IMR-90 (cell line): Measurements from ENCODE around the gene WDR89. TPM values are rescaled to one million over a fixed set of nuclear protein-coding genes. Genes with fewer than 3 reads are reported as not detected.

Experiments used
- ATAC-seq: fragments of 200-7000 bp; cut with Tn5 transposase; 2 replicates; pipeline ENCODE4 v1.9.1; 2020; ENCODE audit warnings: low read depth, mild to moderate bottlenecking, moderate library complexity
- BruUV-seq: library from RNA; stranded (reverse); fragments of 400-500 nt; replicated peaks from 2 replicates; lab custom pipeline; 2021; lab: Mats Ljungman, UMichigan
- CTCF ChIA-PET: fragments of 300-600 bp; formaldehyde crosslinking; extraction: SDS; loops from one replicate; lab custom pipeline; 2021; ENCODE audit warnings: antibody characterized with exemption; lab: Yijun Ruan, JAX
- POLR2A ChIA-PET: fragments of 300-600 bp; sonication (Branson Sonifier 250); formaldehyde crosslinking; loops from one replicate; lab custom pipeline; 2022; ENCODE audit warnings: antibody characterized with exemption; ENCODE audit not compliant: unreplicated experiment; lab: Charles Lee
- DNase-seq: peaks from one replicate; pipeline ENCODE4 v3.0.0; 2013
- H2AFZ ChIP-seq: replicated peaks from 2 replicates; pipeline ENCODE3; 2013; ENCODE audit warnings: low read length, mild to moderate bottlenecking; ENCODE audit not compliant: poor library complexity
- H2AK5ac ChIP-seq: 2 replicates; pipeline ENCODE4 v1.6.1; 2013; ENCODE audit warnings: low read depth, low read length, inconsistent platforms
- H2AK9ac ChIP-seq: replicated peaks from 2 replicates; pipeline ENCODE3; 2013; ENCODE audit warnings: mild to moderate bottlenecking, low read depth, low read length, moderate library complexity; ENCODE audit not compliant: poor library complexity
- H2BK120ac ChIP-seq: 2 replicates; pipeline ENCODE4 v1.6.1; 2013; ENCODE audit warnings: low read depth, low read length, inconsistent platforms
- H2BK15ac ChIP-seq: 3 replicates; pipeline ENCODE4 v1.6.1; 2013; ENCODE audit warnings: low read depth, low read length, inconsistent platforms
- H2BK20ac ChIP-seq: 2 replicates; pipeline ENCODE4 v1.6.1; 2013; ENCODE audit warnings: low read depth, mild to moderate bottlenecking, inconsistent platforms, low read length, moderate library complexity
- H2BK5ac ChIP-seq: 2 replicates; pipeline ENCODE4 v1.6.1; 2013; ENCODE audit warnings: mild to moderate bottlenecking, low read depth, low read length, inconsistent platforms; ENCODE audit not compliant: poor library complexity, severe bottlenecking
- H3K14ac ChIP-seq: replicated peaks from 2 replicates; pipeline ENCODE4 v1.6.1; 2013; ENCODE audit warnings: low read depth, low read length, inconsistent platforms
- H3K18ac ChIP-seq: 2 replicates; pipeline ENCODE4 v1.6.1; 2013; ENCODE audit warnings: low read depth, low read length, control low read depth
- H3K23ac ChIP-seq: 2 replicates; pipeline ENCODE4 v1.6.1; 2013; ENCODE audit warnings: low read depth, low read length, inconsistent platforms
- H3K27ac ChIP-seq: 2 replicates; pipeline ENCODE4 v1.5.1; 2013; ENCODE audit warnings: mild to moderate bottlenecking, control low read depth, low read length; ENCODE audit not compliant: insufficient read depth
- H3K27me3 ChIP-seq: 2 replicates; pipeline ENCODE4 v1.6.1; 2013; ENCODE audit warnings: low read length; ENCODE audit not compliant: control insufficient read depth, insufficient read depth
- H3K36me3 ChIP-seq: 2 replicates; pipeline ENCODE4 v1.6.1; 2013; ENCODE audit warnings: low read length, mixed read lengths; ENCODE audit not compliant: control insufficient read depth, insufficient read depth
- H3K4ac ChIP-seq: 2 replicates; pipeline ENCODE4 v1.6.1; 2013; ENCODE audit warnings: low read depth, low read length, inconsistent platforms
- H3K4me1 ChIP-seq: 2 replicates; pipeline ENCODE4 v1.6.1; 2013; ENCODE audit warnings: low read length, mixed read lengths; ENCODE audit not compliant: control insufficient read depth, insufficient read depth
- H3K4me2 ChIP-seq: 2 replicates; pipeline ENCODE4 v1.6.1; 2013; ENCODE audit warnings: low read depth, mild to moderate bottlenecking, control low read depth, low read length, moderate library complexity
- H3K4me3 ChIP-seq: 2 replicates; pipeline ENCODE4 v1.5.1; 2013; ENCODE audit warnings: low read depth, mild to moderate bottlenecking, control low read depth, low read length, moderate library complexity; ENCODE audit not compliant: insufficient read depth
- H3K56ac ChIP-seq: 2 replicates; pipeline ENCODE4 v1.6.1; 2013; ENCODE audit warnings: low read length, inconsistent platforms; ENCODE audit not compliant: insufficient read depth; ENCODE audit errors: extremely low read depth
- H3K79me1 ChIP-seq, 2 experiments: 2 replicates each; pipeline ENCODE4 v1.6.1; 2013; ENCODE audit warnings: low read length in 2 of 2, inconsistent platforms in 1 of 2, low read depth in 1 of 2
- H3K9ac ChIP-seq: 2 replicates; pipeline ENCODE4 v1.6.1; 2013; ENCODE audit warnings: low read depth, low read length, control low read depth
- H3K9me1 ChIP-seq: 2 replicates; pipeline ENCODE4 v1.6.1; 2013; ENCODE audit warnings: low read length, inconsistent platforms; ENCODE audit not compliant: insufficient read depth
- H3K9me3 ChIP-seq: 2 replicates; pipeline ENCODE4 v1.6.1; 2013; ENCODE audit warnings: low read length; ENCODE audit not compliant: control insufficient read depth, insufficient read depth
- H4K20me1 ChIP-seq: 2 replicates; pipeline ENCODE4 v1.6.1; 2013; ENCODE audit warnings: low read length, inconsistent platforms; ENCODE audit not compliant: insufficient read depth
- H4K5ac ChIP-seq: 2 replicates; pipeline ENCODE4 v1.6.1; 2013; ENCODE audit warnings: mild to moderate bottlenecking, low read depth, low read length, control low read depth
- H4K8ac ChIP-seq, 2 experiments: 2 replicates each; pipeline ENCODE4 v1.6.1; 2013; ENCODE audit warnings: low read depth in 2 of 2, low read length in 2 of 2, control low read depth in 1 of 2, inconsistent platforms in 1 of 2
- H4K91ac ChIP-seq: 2 replicates; pipeline ENCODE4 v1.6.1; 2013; ENCODE audit warnings: low read depth, low read length, inconsistent platforms; ENCODE audit not compliant: insufficient read depth
- BHLHE40 ChIP-seq: fragments of 150-350 bp; IDR thresholded peaks from 2 replicates; pipeline ENCODE4 v1.6.1; 2016; ENCODE audit warnings: mild to moderate bottlenecking, low read depth, low read length
- CEBPB ChIP-seq: IDR thresholded peaks from 2 replicates; pipeline ENCODE4 v1.6.1; 2012; ENCODE audit warnings: low read depth, low read length, improper control_type of control experiment
- CHD1 ChIP-seq: IDR thresholded peaks from 2 replicates; pipeline ENCODE4 v1.6.1; 2012; ENCODE audit warnings: low read depth, low read length, improper control_type of control experiment
- FOS ChIP-seq: fragments of 150-350 bp; IDR thresholded peaks from 2 replicates; pipeline ENCODE4 v1.6.1; 2016; ENCODE audit warnings: low read depth, low read length
- MAFK ChIP-seq: IDR thresholded peaks from 2 replicates; pipeline ENCODE4 v1.6.1; 2012; ENCODE audit warnings: low read depth, low read length, improper control_type of control experiment
- MAZ ChIP-seq: IDR thresholded peaks from 2 replicates; pipeline ENCODE4 v1.6.1; 2012; ENCODE audit warnings: low read depth, mild to moderate bottlenecking, low read length, improper control_type of control experiment, moderate library complexity, borderline replicate concordance
- MXI1 ChIP-seq: IDR thresholded peaks from 2 replicates; pipeline ENCODE4 v1.6.1; 2012; ENCODE audit warnings: low read depth, mild to moderate bottlenecking, low read length, moderate library complexity, borderline replicate concordance
- NFE2L2 ChIP-seq: fragments of 150-350 bp; IDR thresholded peaks from 2 replicates; pipeline ENCODE4 v1.6.1; 2016; ENCODE audit warnings: low read depth, mild to moderate bottlenecking, low read length
- POLR2A ChIP-seq: IDR thresholded peaks from 2 replicates; pipeline ENCODE4 v1.6.1; 2012; ENCODE audit warnings: mild to moderate bottlenecking, low read depth, low read length
- RAD21 ChIP-seq: IDR thresholded peaks from 2 replicates; pipeline ENCODE4 v1.6.1; 2012; ENCODE audit warnings: low read length, improper control_type of control experiment
- RCOR1 ChIP-seq: IDR thresholded peaks from 2 replicates; pipeline ENCODE4 v1.6.1; 2012; ENCODE audit warnings: mild to moderate bottlenecking, low read length, improper control_type of control experiment; ENCODE audit not compliant: insufficient replicate concordance
- RFX5 ChIP-seq: IDR thresholded peaks from 2 replicates; pipeline ENCODE4 v1.8.0; 2012; ENCODE audit warnings: low read depth, mild to moderate bottlenecking, low read length, moderate library complexity
- SMC3 ChIP-seq: fragments of 150-350 bp; IDR thresholded peaks from 2 replicates; pipeline ENCODE4 v1.6.1; 2016; ENCODE audit warnings: low read depth, mild to moderate bottlenecking, antibody characterized with exemption, low read length, moderate library complexity
- WGBS, 2 experiments: methylation state at CpG; one replicate each; pipeline versions ENCODE4 v1.1.5 to v1.1.7; 2013; ENCODE audit warnings: missing lambda C conversion rate in 2 of 2; ENCODE audit not compliant: insufficient read length in 1 of 2; ENCODE audit errors: extremely low coverage in 2 of 2; 5-methylcytosine and 5-hydroxymethylcytosine counted together
- dilution Hi-C: fragments of 300-500 bp; cut with HindIII; formaldehyde crosslinking; loops from one replicate; pipeline ENCODE4 v1.14.3; 2018; ENCODE audit warnings: low sequenced_read_pairs; ENCODE audit not compliant: unreplicated experiment
- in situ Hi-C: fragments of 300-500 bp; cut with MboI; formaldehyde crosslinking; loops from 3 replicates; pipeline ENCODE4 v1.14.3; 2019; ENCODE audit warnings: low sequenced_read_pairs, inconsistent platforms, mixed read lengths
- intact Hi-C: fragments of 100-400 bp; cut with micrococcal nuclease; formaldehyde crosslinking; loops from 2 replicates; pipeline ENCODE4 v1.10.0; 2022
- polyA plus RNA-seq, 3 experiments: library from polyadenylated mRNA; depleted of rRNA; stranded (reverse); fragments of >200 nt; gene quantifications; 2 replicates each; pipeline ENCODE4 v1.2.3, GENCODE V29; 2012; ENCODE audit warnings: low replicate concordance in 1 of 3
- total RNA-seq: library from RNA; depleted of rRNA; stranded (reverse); fragments of >200 nt; gene quantifications from 2 replicates; pipeline ENCODE4 v1.2.3, GENCODE V29; 2012
- TF ChIP-seq, protein P1 (sequence below): conservative IDR thresholded peaks from 2 replicates; pipeline ENCODE4 v1.5.1; 2012; ENCODE audit warnings: mild to moderate bottlenecking, low read depth, low read length, improper control_type of control experiment
- TF ChIP-seq, protein P2 (sequence below): fragments of 150-350 bp; IDR thresholded peaks from 2 replicates; pipeline ENCODE4 v1.6.1; 2017; ENCODE audit warnings: mild to moderate bottlenecking, antibody characterized with exemption, low read length, low read depth
- TF ChIP-seq, protein P3 (sequence below): fragments of 150-350 bp; IDR thresholded peaks from 2 replicates; pipeline ENCODE4 v1.6.1; 2016; ENCODE audit warnings: low read depth, mild to moderate bottlenecking, low read length, moderate library complexity, borderline replicate concordance

The WDR89 gene
- total and polyA plus RNA-seq, 2 of the 4 experiments (the other 2 are of a cell fraction): 4.3 to 10.2 TPM

DNA sequence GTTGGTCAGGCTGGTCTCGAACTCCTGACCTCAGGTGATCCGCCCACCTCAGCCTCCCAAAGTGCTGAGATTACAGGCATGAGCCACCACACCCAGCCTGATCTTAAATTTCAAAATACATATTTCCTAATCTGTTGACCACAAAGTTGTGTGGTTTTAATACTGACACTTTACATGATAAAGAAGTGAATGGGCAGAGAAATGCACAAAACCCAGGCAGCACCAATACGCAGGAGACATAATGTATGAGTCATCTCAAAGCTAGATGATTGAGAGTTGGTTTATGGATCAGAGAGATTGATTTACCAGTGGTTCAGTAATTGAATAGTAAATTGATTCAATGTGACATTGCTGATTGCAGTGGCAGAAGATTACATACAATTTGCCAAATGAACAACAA lies 79.3 kb downstream of the WDR89 start:
- Histone ChIP-seq H2BK15ac (no peak overlapping the region), H3K56ac (no peak overlapping the region), H3K4me2 (no peak overlapping the region), H3K27me3 (peaks cover 2% of the 10 kb centered on the region; the same call in 1 of the 2 replicates), H3K79me1 (no peaks in the 10 kb centered on the region), H3K9ac (no peak overlapping the region), H2BK5ac (no peak overlapping the region), H3K9me3 (no peaks in the 10 kb centered on the region), H3K23ac (no peak overlapping the region), H2BK120ac (no peak overlapping the region), H2AK9ac (no peak overlapping the region), H4K5ac (no peak overlapping the region), H4K91ac (no peak overlapping the region), H3K4ac (no peak overlapping the region), H4K8ac (no peak overlapping the region), H3K18ac (no peak overlapping the region), H3K27ac (no peak overlapping the region), H2BK20ac (no peak overlapping the region), H3K9me1 (no peaks in the 10 kb centered on the region), H3K36me3 (no peaks in the 10 kb centered on the region), H3K4me1 (no peaks in the 10 kb centered on the region), H2AFZ (no peak overlapping the region), H2AK5ac (no peak overlapping the region), H3K4me3 (no peak overlapping the region), H4K20me1 (no peaks in the 10 kb centered on the region), H3K14ac (no peak overlapping the region)
- ATAC-seq: no peak
- TF ChIP-seq RCOR1: no peak
- no peak for TF ChIP-seq MXI1
- no peak for TF ChIP-seq BHLHE40
- TF ChIP-seq SMC3: no peak
- no peak for TF ChIP-seq CEBPB
- no peak for TF ChIP-seq MAFK
- TF ChIP-seq, protein P1, sequence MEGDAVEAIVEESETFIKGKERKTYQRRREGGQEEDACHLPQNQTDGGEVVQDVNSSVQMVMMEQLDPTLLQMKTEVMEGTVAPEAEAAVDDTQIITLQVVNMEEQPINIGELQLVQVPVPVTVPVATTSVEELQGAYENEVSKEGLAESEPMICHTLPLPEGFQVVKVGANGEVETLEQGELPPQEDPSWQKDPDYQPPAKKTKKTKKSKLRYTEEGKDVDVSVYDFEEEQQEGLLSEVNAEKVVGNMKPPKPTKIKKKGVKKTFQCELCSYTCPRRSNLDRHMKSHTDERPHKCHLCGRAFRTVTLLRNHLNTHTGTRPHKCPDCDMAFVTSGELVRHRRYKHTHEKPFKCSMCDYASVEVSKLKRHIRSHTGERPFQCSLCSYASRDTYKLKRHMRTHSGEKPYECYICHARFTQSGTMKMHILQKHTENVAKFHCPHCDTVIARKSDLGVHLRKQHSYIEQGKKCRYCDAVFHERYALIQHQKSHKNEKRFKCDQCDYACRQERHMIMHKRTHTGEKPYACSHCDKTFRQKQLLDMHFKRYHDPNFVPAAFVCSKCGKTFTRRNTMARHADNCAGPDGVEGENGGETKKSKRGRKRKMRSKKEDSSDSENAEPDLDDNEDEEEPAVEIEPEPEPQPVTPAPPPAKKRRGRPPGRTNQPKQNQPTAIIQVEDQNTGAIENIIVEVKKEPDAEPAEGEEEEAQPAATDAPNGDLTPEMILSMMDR: no peak
- TF ChIP-seq FOS: no peak
- TF ChIP-seq, protein P2, sequence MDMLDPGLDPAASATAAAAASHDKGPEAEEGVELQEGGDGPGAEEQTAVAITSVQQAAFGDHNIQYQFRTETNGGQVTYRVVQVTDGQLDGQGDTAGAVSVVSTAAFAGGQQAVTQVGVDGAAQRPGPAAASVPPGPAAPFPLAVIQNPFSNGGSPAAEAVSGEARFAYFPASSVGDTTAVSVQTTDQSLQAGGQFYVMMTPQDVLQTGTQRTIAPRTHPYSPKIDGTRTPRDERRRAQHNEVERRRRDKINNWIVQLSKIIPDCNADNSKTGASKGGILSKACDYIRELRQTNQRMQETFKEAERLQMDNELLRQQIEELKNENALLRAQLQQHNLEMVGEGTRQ: no peak
- no peak for TF ChIP-seq CHD1
- no peak for TF ChIP-seq RAD21
- no peak for TF ChIP-seq NFE2L2
- TF ChIP-seq, protein P3, sequence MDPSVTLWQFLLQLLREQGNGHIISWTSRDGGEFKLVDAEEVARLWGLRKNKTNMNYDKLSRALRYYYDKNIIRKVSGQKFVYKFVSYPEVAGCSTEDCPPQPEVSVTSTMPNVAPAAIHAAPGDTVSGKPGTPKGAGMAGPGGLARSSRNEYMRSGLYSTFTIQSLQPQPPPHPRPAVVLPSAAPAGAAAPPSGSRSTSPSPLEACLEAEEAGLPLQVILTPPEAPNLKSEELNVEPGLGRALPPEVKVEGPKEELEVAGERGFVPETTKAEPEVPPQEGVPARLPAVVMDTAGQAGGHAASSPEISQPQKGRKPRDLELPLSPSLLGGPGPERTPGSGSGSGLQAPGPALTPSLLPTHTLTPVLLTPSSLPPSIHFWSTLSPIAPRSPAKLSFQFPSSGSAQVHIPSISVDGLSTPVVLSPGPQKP: no peak
- no peak for TF ChIP-seq MAZ
- TF ChIP-seq RFX5: no peak
- no peak for TF ChIP-seq POLR2A
- DNase-seq: no peak
- no TSS peak for BruUV-seq
- 100% methylated on average over 1 of the region's 3 CpGs; no CpG with 5 or more reads in 1 of the 2 experiments for WGBS, 2 experiments
- ChIA-PET CTCF (no interaction called here), POLR2A (no interaction called here)
- intact Hi-C loops: no loop called here
- in situ Hi-C loops: loop anchor here (25.0 kb wide), 1 partner anchor 1400 kb away; no protein-coding TSS in a partner anchor
- dilution Hi-C loops: no loop called here
